ENCODE measurements around the gene LGALS9.
"Not testable (repeated sequence)": the region's sequence is repeated elsewhere in the genome, so short reads cannot be mapped to it uniquely, and the experiment has no call there.

LGALS9 gene

DNA sequence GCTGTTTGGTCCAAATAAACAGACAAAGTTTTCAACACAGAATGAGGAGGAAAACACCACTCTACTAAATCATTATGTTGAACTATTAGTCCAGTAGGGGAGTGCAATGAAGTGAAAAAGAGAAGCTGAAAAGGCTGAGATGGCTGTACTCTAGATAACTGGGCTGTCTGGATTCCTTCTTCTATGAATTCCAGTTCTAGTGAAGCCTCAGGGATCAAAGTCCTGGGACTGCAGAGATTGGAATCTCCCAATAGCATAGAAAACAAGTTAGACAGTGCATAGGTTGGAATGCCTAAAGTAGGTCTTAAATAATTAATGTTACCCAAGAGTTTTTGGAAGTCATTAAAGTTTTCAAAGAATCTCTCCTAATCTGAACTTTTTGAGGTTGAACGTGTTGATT, 59.9 kb downstream of the LGALS9 start:
- DNase-seq (ENCODE audit: low spot score): no peak

GRCh38 chr17:27695254-27695814, 64.3 kb downstream of the LGALS9 start:
- not testable (repeated sequence) for DNase-seq (ENCODE audit: low spot score)
